Psoas muscle (tissue), 8 donors: ENCODE results near the gene CNOT2. TPM values are rescaled to one million over a fixed set of nuclear protein-coding genes. Genes with fewer than 3 reads are reported as not detected.

Experiments
- ATAC-seq, 4 donors: fragments of 200-7000 bp; cut with Tn5 transposase; one replicate each; pipeline ENCODE4 v1.9.1; 2020; ENCODE audit warnings: moderate library complexity in 3 of 4, mild to moderate bottlenecking in 2 of 4
- DNase-seq, 2 donors: peaks; one replicate each; pipeline ENCODE4 v3.0.0-alpha.2; 2020
- H3K27ac ChIP-seq: fragments of 200-600 bp; one replicate; pipeline ENCODE4 v1.8.0; 2022
- H3K27me3 ChIP-seq, 3 donors: fragments of 200-600 bp in 1 of 3; one replicate each; pipeline versions ENCODE4 v1.6.1 to v1.8.0; 2013 to 2022; ENCODE audit warnings: low read length in 2 of 3, mild to moderate bottlenecking in 2 of 3, moderate library complexity in 1 of 3; ENCODE audit not compliant: insufficient read depth in 3 of 3
- H3K36me3 ChIP-seq, 2 donors: fragments of 200-600 bp in 1 of 2; one replicate each; pipeline versions ENCODE4 v1.6.1 to v1.8.0; 2013 to 2022; ENCODE audit warnings: low read depth in 1 of 2, mild to moderate bottlenecking in 1 of 2, moderate library complexity in 1 of 2; ENCODE audit not compliant: insufficient read depth in 1 of 2
- H3K4me1 ChIP-seq: fragments of 200-600 bp; one replicate; pipeline ENCODE4 v1.8.0; 2022
- H3K4me3 ChIP-seq: fragments of 200-600 bp; one replicate; pipeline ENCODE4 v1.8.0; 2022; ENCODE audit warnings: mild to moderate bottlenecking
- H3K9me3 ChIP-seq: fragments of 200-600 bp; one replicate; pipeline ENCODE4 v1.8.0; 2022
- WGBS, 3 donors: extraction: QIAGEN DNeasy Blood & Tissue Kit; methylation state at CpG; one replicate each; pipeline versions ENCODE4 v1.1.6 to v1.1.7; 2013; 5-methylcytosine and 5-hydroxymethylcytosine counted together
- intact Hi-C, 2 donors: fragments of 100-400 bp; cut with DNase I; formaldehyde crosslinking; loops; one replicate each; pipeline versions ENCODE4 v1.11.0 to v1.14.2; 2022
- polyA plus RNA-seq, 3 donors: library from polyadenylated mRNA; stranded (reverse); fragments of 200-250 nt; gene quantifications; one replicate each; pipeline ENCODE4 v1.2.3, GENCODE V29; 2013
- total RNA-seq, 4 donors: library from RNA; stranded (reverse); fragmentation: NEBNext Ultra II Directional in 2 of 4; extraction: Animal tissue kit (Norgen Biotek cat#: 25700) in 2 of 4; gene quantifications; one replicate each; pipeline versions ENCODE4 v1.2.1 to v1.2.4, GENCODE V29; 2021 to 2023
- TF ChIP-seq, protein P1 (sequence below): fragments of 200-600 bp; IDR thresholded peaks from one replicate; pipeline ENCODE4 v1.8.0; 2022; ENCODE audit warnings: antibody characterized with exemption
- donor health status: healthy with polysubstance abuse.
- donor health status: DM: no; HTN: no; CAD: no; lungs with moderate emphysema.
- donor health status: Bipolar disorder and iron deficiency.
- donor health status: healthy.
- donor health status: DM: yes; HTN: yes; CAD: no.
- donor health status: DM: no; HTN: no; CAD: no.
- donor health status: DM: no; HTN: no; CAD: no.
- donor health status: DM: yes; HTN: yes; CAD: no.

The CNOT2 gene
- total and polyA plus RNA-seq, 7 donors, result 28.5 to 46.3 (median 34.7) TPM

DNA sequence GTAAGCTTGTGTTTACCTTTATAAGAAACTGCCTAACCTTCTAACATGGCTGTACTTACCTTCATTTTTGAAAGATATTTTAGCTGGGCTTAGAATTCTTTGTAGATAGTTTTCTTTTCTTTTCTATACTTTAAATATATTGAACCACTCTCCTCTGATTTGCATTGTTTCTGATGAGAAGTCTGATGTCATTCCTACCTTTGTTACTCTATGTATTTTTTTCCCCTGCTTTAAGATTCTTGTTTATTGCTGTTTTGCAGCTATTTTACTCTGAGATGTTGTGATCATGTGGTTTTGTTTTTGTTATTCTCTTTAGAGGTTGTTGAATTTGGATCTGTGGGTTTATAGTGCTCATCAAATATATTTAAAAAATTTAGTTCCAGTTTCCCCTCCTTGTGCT, 31.8 kb downstream of the CNOT2 start:
- DNase-seq (no peak), ATAC-seq (no peak)
- H3K4me3 ChIP-seq, result no peak overlapping the region
- intact Hi-C loops, result no loop called here
- H3K36me3 ChIP-seq, result peaks cover 0 to 12% of the 10 kb centered on the region in 2 donors
- peaks cover 49% of the 10 kb centered on the region for H3K4me1 ChIP-seq
- TF ChIP-seq, protein P1, sequence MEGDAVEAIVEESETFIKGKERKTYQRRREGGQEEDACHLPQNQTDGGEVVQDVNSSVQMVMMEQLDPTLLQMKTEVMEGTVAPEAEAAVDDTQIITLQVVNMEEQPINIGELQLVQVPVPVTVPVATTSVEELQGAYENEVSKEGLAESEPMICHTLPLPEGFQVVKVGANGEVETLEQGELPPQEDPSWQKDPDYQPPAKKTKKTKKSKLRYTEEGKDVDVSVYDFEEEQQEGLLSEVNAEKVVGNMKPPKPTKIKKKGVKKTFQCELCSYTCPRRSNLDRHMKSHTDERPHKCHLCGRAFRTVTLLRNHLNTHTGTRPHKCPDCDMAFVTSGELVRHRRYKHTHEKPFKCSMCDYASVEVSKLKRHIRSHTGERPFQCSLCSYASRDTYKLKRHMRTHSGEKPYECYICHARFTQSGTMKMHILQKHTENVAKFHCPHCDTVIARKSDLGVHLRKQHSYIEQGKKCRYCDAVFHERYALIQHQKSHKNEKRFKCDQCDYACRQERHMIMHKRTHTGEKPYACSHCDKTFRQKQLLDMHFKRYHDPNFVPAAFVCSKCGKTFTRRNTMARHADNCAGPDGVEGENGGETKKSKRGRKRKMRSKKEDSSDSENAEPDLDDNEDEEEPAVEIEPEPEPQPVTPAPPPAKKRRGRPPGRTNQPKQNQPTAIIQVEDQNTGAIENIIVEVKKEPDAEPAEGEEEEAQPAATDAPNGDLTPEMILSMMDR, result no peak
- H3K27ac ChIP-seq, result no peak overlapping the region
- H3K27me3 ChIP-seq, result no peaks in the 10 kb centered on the region
- H3K9me3 ChIP-seq, result no peaks in the 10 kb centered on the region

DNA sequence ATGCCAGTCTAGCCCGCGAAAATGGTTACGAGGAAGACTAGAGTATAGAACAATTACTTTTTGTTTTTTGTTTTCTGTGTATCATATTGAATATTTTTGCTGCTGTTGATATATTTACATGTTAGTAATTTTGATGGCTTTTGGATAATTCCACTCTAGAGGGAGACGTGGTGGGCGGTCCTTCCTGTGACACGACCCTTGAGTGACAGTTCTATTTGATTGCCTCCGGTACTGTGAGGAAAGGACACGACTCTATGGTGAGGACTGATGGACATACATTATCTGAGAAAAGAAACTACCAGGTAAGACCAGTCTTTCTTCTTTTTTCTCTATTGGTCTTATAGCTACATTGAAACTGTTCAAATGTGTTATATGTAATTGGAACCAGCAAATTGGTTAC, 34.7 kb downstream of the CNOT2 start:
- H3K4me3 ChIP-seq, result no peak overlapping the region
- H3K27me3 ChIP-seq, result no peaks in the 10 kb centered on the region
- peaks cover 0 to 12% of the 10 kb centered on the region in 2 donors for H3K36me3 ChIP-seq
- H3K9me3 ChIP-seq, result no peaks in the 10 kb centered on the region
- no peak for ATAC-seq
- intact Hi-C loops, result no loop called here
- 93 to 95% (median 95%) methylated on average over 8 of the region's 8 CpGs for WGBS, 3 donors
- no peak for DNase-seq
- no peak overlapping the region for H3K27ac ChIP-seq
- TF ChIP-seq, protein P1, result no peak
- peaks cover 22% of the 10 kb centered on the region for H3K4me1 ChIP-seq

DNA sequence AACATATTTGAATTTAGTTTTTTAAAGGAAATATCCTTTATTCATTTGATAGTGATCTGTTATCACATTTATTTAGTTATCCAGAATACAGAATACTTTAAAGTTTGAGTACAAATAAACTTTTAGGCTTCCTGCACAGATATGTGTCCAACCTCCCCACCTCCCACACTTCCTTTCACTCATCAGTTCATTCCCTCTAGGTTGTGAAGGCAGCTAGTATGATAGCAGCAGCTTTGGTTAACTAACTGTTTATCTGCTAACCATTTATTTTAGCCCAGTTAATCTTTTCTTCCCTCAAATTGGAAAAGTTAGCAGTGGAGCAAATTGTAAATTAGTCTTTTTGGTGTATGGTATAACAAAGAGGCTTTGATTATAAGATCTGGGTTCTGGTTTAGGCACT, 35.7 kb downstream of the CNOT2 start:
- Histone ChIP-seq H3K9me3 (no peaks in the 10 kb centered on the region), H3K36me3 (peaks cover 0 to 12% of the 10 kb centered on the region in 2 donors), H3K27me3 (no peaks in the 10 kb centered on the region), H3K4me1 (peaks cover 22% of the 10 kb centered on the region), H3K27ac (no peak overlapping the region), H3K4me3 (no peak overlapping the region)
- TF ChIP-seq, protein P1, result no peak
- DNase-seq (no peak), ATAC-seq (no peak)
- intact Hi-C loops, result no loop called here

- Histone ChIP-seq H3K27me3 (no peaks in the 10 kb centered on the region), H3K4me3 (no peak overlapping the region), H3K36me3 (peaks cover 5 to 19% of the 10 kb centered on the region in 2 donors), H3K9me3 (no peaks in the 10 kb centered on the region), H3K27ac (no peak overlapping the region), H3K4me1 (peaks cover 4% of the 10 kb centered on the region)
- ATAC-seq (no peak), DNase-seq (no peak)
- TF ChIP-seq, protein P1, result no peak
- WGBS, 3 donors, result 94 to 97% (median 97%) methylated on average over 3 of the region's 3 CpGs
- intact Hi-C loops, result no loop called here
These were observed 40.0 kb downstream of the CNOT2 start for GRCh38 chr12:70283232-70283631.

DNA sequence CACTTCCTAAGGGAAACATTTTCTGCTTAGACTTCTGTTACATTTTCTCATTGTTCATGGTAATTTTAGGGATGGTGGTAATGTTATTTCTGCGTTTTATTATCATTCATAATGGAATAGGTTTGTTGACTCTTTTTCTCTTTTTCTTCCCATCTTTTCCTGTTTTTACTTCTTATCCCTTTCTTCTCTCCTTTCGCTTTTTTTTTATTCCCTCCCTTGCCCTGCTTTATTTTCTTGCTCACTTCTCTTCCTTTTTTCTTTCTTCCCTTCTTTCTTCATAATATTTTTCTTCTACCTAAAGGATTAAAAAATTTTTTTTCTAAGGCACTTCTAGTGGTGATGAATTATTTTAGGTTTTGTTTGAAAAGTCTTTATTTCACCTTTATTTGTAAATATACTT, 45.6 kb downstream of the CNOT2 start:
- H3K9me3 ChIP-seq, result no peaks in the 10 kb centered on the region
- H3K27me3 ChIP-seq, result no peaks in the 10 kb centered on the region
- TF ChIP-seq, protein P1, result no peak
- no peak overlapping the region for H3K27ac ChIP-seq
- DNase-seq, result no peak
- peaks cover 5 to 8% of the 10 kb centered on the region in 2 donors for H3K36me3 ChIP-seq
- H3K4me1 ChIP-seq, result peaks cover 13% of the 10 kb centered on the region
- ATAC-seq, result no peak
- no peak overlapping the region for H3K4me3 ChIP-seq
- 98 to 100% (median 99%) methylated on average over 2 of the region's 2 CpGs for WGBS, 3 donors
- intact Hi-C loops, result no loop called here
